GM21529 (cell line): ENCODE data around the gene PRKCE.
"Not testable (repeated sequence)": the region's sequence is repeated elsewhere in the genome, so short reads cannot be mapped to it uniquely, and the experiment has no call there.

Source experiments
- ATAC-seq: cut with Tn5 transposase; IDR thresholded peaks from one replicate; pipeline ENCODE4 v1.9.1; 2021; ENCODE audit not compliant: unreplicated experiment

PRKCE gene

GRCh38 chr2:45901468-45902032 is 250.1 kb downstream of the PRKCE start:
- ATAC-seq = no peak

DNA sequence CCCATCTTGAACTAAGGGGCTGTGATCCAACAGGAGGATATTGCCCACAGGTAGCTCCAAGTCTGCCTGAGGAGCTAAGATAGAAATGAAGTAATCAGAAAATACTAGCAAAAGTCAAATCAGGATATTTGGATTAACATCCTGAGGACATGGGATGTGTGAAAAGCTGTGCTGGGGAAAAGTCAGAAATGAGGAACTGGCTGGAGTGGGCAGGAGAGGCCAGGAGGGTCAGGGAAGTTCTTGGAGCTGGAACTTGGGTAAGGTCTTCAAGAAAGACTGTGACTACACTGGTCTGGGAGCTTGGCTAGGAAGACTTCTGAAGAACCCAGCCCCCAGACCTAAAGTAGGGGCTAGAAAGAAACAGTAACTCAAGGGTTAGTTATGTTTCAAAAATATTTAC is 250.9 kb downstream of the PRKCE start:
- no peak for ATAC-seq

DNA sequence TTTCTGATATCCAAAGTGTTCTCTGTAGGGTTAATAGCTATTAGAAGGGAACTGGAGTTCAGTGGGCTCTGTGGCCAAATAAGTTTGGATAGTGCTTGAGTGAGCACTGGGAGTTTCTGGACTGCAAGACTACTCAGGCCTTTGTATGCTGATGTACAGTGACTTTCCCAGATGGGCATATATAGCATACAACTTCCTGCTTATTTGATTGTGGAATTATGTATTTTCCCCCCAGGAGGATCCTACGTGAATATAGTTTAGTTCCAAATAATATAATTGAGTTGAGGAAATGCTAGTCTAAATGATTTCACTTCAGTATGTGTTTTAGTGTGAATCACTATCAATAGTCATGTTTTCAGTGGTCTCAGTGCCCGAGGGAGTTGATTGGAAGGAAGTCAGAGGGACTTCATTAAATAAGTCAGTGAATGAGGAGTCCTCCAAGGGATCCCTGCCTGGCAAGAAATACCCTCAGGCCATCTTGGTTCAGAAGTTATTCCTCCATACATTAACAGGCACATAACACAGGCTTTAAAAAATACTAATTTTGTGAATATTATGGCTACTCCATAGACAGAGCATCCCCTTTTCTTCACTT is 251.4 kb downstream of the PRKCE start:
- no peak for ATAC-seq

DNA sequence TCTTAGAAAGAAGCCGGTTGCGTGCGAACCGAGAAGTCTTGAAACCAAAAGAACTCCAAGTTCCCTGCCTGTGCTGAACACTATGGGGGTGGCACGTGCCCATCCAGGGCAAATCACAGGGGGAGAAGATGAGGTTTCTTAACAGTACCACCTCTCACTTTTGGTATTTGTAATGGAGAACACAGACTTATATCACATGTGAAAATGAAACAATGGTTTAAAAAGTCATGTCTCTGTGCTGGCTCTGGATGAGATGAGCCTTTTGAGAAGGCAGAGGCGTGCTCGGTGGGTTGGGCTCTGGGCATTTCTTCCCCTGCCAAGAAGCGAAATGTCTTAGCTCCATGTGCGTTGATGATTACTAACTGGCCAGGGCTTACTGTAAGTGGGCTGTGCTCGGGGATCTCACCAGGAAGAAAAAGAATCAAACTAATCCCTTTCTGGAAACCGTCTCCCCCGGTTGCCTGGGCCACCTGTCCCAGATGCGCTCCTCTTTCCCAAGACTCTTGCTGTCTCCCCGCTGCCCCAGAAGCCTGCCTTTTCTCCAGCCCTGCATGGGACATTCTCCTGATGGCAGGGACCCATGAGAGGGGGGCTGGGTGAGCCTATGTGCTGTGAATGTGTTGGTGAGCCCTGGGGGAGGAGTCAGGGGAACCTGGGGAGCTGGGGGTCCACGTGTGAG is 252.9 kb downstream of the PRKCE start:
- no peak for ATAC-seq

DNA sequence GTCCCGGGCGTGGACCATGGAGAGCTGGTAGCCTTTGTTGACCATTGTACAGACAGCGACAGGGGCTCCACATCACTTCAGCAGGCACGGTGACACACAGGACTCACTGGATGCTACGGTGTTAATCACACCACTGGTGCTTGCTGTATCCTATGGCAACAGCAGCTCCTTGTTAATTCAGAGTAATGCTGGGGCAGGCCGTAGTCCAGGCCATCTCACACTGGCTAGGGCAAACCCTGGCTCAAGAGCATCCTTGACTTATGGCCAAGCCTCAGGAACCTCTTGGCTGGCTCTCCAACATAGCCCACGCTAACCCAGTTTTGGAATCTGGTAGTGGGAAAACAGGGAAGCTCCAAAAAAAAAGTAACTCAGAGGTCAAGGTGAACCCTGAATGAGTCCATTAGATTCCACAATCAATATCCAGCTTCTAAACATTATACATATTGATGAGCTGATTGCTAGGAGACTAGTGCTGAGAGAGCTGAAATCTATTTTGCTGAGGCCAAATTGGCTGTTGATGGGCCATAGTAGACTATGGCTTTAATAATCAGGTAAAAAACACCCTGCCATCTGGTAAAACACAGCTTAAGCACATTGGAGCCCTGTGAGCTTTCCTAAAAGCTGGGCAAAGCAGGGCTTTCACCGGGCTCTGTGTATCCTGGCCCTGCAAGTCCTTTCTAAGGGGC is 253.6 kb downstream of the PRKCE start:
- no peak for ATAC-seq

GRCh38 chr2:45905632-45905958 is 254.1 kb downstream of the PRKCE start:
- ATAC-seq = no peak

DNA sequence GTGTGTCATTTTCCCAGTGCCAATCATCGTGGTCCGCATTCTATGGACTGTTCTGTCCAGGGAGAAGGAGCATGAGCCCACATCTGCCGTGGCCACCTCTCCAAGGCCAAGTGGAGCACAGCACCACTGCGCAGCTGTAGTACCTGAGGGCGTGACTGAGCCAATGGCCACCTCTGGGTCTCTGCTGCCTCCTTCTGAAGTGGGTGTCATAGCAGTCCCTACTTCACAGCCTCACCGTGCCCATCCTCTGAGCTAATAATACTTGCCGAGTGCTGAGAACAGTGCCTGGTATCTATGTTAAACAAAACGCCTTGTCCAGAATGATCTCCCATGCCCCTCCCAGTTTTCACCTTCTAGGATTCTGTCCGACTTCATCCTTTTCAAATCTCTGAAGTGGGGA is 256.1 kb downstream of the PRKCE start:
- ATAC-seq = no peak

DNA sequence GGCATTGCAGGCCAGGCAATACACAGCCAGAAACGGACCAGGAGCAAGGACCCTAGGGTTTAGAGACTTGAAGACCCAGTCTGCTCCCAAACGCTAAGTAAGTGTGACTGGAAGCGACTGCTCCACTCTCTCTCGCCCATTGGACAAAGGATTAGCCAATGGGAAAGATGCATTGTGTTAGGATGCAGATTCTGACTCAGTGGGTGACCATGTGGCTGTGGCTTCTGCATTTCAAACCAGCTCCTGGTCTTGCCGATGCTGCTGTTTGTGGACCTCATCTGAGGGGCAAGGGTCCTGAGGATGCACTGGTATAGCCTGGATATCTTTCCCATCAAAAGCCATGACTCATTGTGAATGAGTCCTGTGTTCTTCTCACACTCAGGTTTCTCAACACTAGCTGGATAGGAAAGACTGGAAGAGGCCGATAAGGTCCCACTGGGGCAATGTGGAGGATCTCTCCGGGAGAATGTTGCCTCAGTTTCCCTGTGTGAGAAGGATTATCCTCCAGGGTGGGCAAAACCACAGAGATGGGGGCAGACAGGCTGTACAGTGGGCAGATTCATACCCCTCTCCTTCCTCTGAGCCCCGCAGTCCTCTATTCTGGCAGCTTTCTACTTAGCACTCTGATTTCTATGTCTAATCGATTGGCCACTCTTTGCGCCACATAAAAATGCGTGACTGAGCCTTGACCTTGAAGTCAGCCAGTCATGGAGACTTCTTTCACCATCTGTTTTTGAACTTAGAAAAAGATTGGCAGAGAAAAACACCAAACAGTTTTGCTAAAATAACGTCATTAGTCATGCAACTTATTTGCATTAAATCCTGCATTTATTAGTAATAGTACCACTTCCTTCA is 257.1 kb downstream of the PRKCE start:
- no peak for ATAC-seq

DNA sequence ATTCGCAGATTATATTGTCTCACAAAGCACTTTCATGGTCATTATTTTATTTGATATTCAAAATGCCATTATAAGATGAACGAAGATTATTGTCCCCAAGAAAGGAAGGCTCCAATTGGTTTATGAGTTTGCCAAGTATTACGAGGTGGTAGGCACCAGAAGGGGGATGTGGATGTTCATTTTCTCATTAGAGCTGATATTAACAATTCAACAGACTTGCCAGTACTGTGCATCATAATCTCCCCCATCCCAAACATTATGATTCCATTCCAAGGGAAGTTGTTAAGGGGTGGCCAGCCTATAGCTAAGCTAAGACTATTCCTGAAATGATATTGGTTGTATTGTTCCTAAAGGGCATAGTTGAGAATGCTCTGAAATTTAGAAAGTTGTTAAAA is 257.7 kb downstream of the PRKCE start:
- no peak for ATAC-seq

DNA sequence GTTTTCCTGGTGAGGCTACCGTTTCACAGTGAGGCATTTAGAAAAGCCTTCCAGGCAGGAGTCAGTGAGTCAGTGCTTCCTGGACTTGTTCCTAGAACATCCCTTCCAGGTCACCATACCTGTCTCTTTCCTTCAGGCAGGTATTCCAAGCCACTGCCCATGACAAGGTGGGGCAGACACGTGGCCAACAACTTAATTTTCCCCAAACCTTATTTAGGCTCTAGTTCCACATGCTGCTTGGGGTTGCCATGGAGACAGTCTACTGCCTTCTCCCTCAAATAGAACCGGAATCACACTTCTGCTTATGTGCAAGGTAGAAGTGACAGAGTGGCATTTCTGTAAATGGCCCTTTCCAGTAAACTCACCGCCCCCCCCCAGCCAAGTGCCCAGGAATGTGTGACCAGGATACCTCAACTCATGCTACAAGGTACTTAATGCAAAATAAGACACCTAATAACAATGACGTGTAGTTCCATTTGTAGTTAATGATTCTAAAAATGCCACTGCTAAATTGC is 258.3 kb downstream of the PRKCE start:
- ATAC-seq = peak; percentile 86

GRCh38 chr2:45910473-45911060 is 259.1 kb downstream of the PRKCE start:
- no peak for ATAC-seq

- no peak for ATAC-seq
Measured at GRCh38 chr2:45911538-45911937, 260.1 kb downstream of the PRKCE start.

- ATAC-seq = no peak
Measured at GRCh38 chr2:45912109-45912508, 260.6 kb downstream of the PRKCE start.

GRCh38 chr2:45913539-45913938 is 262.1 kb downstream of the PRKCE start:
- ATAC-seq = no peak

- no peak for ATAC-seq
Measured at GRCh38 chr2:45915523-45915922, 264.0 kb downstream of the PRKCE start.

- ATAC-seq = not testable (repeated sequence)
Measured at GRCh38 chr2:45917561-45918176, 266.2 kb downstream of the PRKCE start.

DNA sequence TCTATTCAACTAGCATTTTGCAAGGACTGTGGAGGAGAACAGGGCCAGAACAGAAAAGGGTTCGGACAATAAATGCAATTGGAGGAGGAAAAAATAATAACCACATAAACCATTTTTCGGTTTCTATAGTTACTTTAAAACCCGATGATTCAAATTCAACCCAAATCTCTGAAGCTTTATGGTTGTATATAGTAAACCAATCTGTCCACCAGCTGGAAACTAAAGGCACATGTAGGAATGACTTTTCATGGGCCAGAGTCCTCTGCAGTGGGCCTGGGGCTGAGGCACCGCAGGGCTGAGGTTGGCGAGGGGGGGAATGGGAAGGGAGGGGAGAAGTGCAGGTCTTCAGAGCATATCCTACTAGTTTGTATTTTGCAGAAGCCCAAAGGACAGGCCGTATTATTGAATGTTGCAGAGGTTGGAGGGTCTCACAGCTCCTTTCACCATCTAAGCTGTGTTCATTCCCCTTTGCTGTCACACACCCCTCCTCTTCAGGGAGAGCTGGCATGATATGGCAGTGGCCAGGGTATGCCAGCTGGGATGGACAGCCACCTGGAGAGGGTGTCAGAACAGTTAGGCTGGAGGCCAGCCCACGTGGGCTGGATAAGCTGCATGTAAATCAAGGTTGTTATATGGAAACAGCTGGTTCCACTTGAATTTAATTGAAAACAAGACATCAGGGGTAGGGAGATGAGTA is 267.1 kb downstream of the PRKCE start:
- ATAC-seq = no peak

- no peak for ATAC-seq
Measured at GRCh38 chr2:45919160-45919650, 267.7 kb downstream of the PRKCE start.

DNA sequence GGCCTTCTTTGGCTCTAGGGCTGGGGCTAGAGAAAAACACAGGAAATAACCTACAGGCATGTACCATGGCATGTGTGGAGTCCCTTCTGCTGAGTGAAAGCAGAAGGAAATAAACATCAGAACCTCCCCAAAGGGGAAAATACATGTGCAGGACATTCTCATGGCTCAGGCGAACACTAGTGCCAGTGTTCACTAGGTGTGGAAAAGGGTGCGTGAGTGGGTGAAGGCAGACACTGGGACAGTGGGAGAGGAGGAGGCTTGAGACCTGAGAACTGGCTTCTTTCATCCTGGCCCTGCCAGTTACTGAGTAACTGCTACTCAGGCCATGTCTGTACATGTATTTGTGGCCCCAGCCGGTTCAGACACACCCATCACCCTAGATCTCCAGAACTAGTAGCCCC is 268.2 kb downstream of the PRKCE start:
- no peak for ATAC-seq

- no peak for ATAC-seq
Measured at GRCh38 chr2:45921921-45922320, 270.4 kb downstream of the PRKCE start.
